ENCODE results near the gene ADD2.

GRCh38 chr2:70779491-70779890 is 11.5 kb upstream of the ADD2 start:
- TF ChIP-seq CTCF (IDR thresholded peaks at IDR 0.05; ENCODE audit: low read depth, low read length, poor library complexity, severe bottlenecking) (no peak), EZH2phosphoT487 (IDR thresholded peaks at IDR 0.05; ENCODE audit: borderline replicate concordance, low read length) (no peak)

Data from DOHH2 (cell line).